HEK293 (cell line): ENCODE results near the gene TSPAN3.

Experiments
- CTCF ChIA-PET: fragments of 350-600 bp; formaldehyde crosslinking; extraction: SDS; loops from one replicate; lab custom pipeline; 2021; ENCODE audit warnings: antibody characterized with exemption; lab: Yijun Ruan, JAX
- POLR2A ChIA-PET: fragments of 300-600 bp; formaldehyde crosslinking; extraction: SDS; loops from one replicate; lab custom pipeline; 2020; ENCODE audit warnings: antibody characterized with exemption, inconsistent platforms; lab: Yijun Ruan, JAX
- H3K27ac ChIP-seq: fragments of 200-500 bp; sonication (Bioruptor generic); 2 replicates; pipeline ENCODE4 v1.5.1; 2014; ENCODE audit warnings: low read depth, low read length, control low read depth, inconsistent platforms; ENCODE audit errors: extremely low read depth
- H3K36me3 ChIP-seq, 2 experiments: fragments of 200-500 bp in 1 of 2; sonication (Bioruptor generic) in 1 of 2; 1 replicate in 1 of 2; 2 replicates in 1 of 2; pipeline ENCODE4 v1.5.1; 2014 to 2017; ENCODE audit warnings: inconsistent platforms in 2 of 2, low read length in 2 of 2; ENCODE audit not compliant: control insufficient read depth in 2 of 2, insufficient read depth in 1 of 2
- H3K4me1 ChIP-seq: fragments of 200-500 bp; sonication (Bioruptor generic); 2 replicates; pipeline ENCODE4 v1.5.1; 2014; ENCODE audit warnings: mild to moderate bottlenecking, low read length, inconsistent platforms; ENCODE audit not compliant: control insufficient read depth, insufficient read depth
- H3K4me3 ChIP-seq: 2 replicates; pipeline ENCODE4 v1.5.1; 2011; ENCODE audit warnings: low read depth, mild to moderate bottlenecking, control low read depth, low read length, moderate library complexity
- H3K9me3 ChIP-seq: fragments of 200-500 bp; sonication (Bioruptor generic); 2 replicates; pipeline ENCODE4 v1.5.1; 2014; ENCODE audit warnings: low read depth, low read length, inconsistent platforms; ENCODE audit not compliant: control insufficient read depth, insufficient read depth
- ATF2 ChIP-seq: fragments of 450-650 bp; formaldehyde crosslinking; IDR thresholded peaks from 2 replicates; pipeline ENCODE4 v1.5.1; 2016; ENCODE audit warnings: missing biosample characterization, missing genetic modification characterization, low read depth
- CTCF ChIP-seq: fragments of 450-650 bp; formaldehyde crosslinking; IDR thresholded peaks from 2 replicates; pipeline ENCODE4 v1.5.1; 2016; ENCODE audit warnings: missing biosample characterization, missing genetic modification characterization
- GLI2 ChIP-seq: fragments of 450-650 bp; formaldehyde crosslinking; IDR thresholded peaks from 2 replicates; pipeline ENCODE4; 2017; ENCODE audit warnings: missing biosample characterization, missing genetic modification characterization, low read depth, borderline replicate concordance
- GLIS1 ChIP-seq: fragments of 450-650 bp; formaldehyde crosslinking; IDR thresholded peaks from 2 replicates; pipeline ENCODE4 v1.5.1; 2016; ENCODE audit warnings: missing biosample characterization, missing genetic modification characterization
- HIC1 ChIP-seq: fragments of 450-650 bp; formaldehyde crosslinking; IDR thresholded peaks from 2 replicates; pipeline ENCODE4 v1.5.1; 2016; ENCODE audit warnings: missing biosample characterization, missing genetic modification characterization
- KLF1 ChIP-seq: fragments of 450-650 bp; formaldehyde crosslinking; IDR thresholded peaks from 2 replicates; pipeline ENCODE4 v1.5.1; 2016; ENCODE audit warnings: missing biosample characterization, missing genetic modification characterization
- SALL2 ChIP-seq: fragments of 450-650 bp; formaldehyde crosslinking; IDR thresholded peaks from 2 replicates; pipeline ENCODE4 v1.5.0; 2017; ENCODE audit warnings: missing biosample characterization, mild to moderate bottlenecking, missing genetic modification characterization, borderline replicate concordance
- ZBTB11 ChIP-seq: fragments of 450-650 bp; formaldehyde crosslinking; conservative IDR thresholded peaks from 2 replicates; pipeline ENCODE4 v1.5.1; 2016; ENCODE audit warnings: low read depth, missing biosample characterization, missing genetic modification characterization
- ZIC2 ChIP-seq: fragments of 450-650 bp; formaldehyde crosslinking; IDR thresholded peaks from 2 replicates; pipeline ENCODE4 v1.5.1; 2016; ENCODE audit warnings: missing biosample characterization, missing genetic modification characterization
- ZNF23 ChIP-seq: fragments of 450-650 bp; formaldehyde crosslinking; IDR thresholded peaks from 2 replicates; pipeline ENCODE4 v1.5.1; 2016; ENCODE audit warnings: missing biosample characterization, missing genetic modification characterization, borderline replicate concordance
- ZNF354C ChIP-seq: fragments of 450-650 bp; formaldehyde crosslinking; IDR thresholded peaks from 2 replicates; pipeline ENCODE4 v1.5.1; 2016; ENCODE audit warnings: missing biosample characterization, missing genetic modification characterization, low read depth, borderline replicate concordance
- ZNF555 ChIP-seq: fragments of 450-650 bp; formaldehyde crosslinking; conservative IDR thresholded peaks from 2 replicates; pipeline ENCODE4 v1.5.1; 2017; ENCODE audit warnings: missing biosample characterization, mild to moderate bottlenecking, missing genetic modification characterization, inconsistent platforms

TSPAN3 gene

GRCh38 chr15:77019521-77020331 lies 51.2 kb downstream of the TSPAN3 start:
- Histone ChIP-seq H3K9me3 (no peaks in the 10 kb centered on the region), H3K36me3 (no peaks in the 10 kb centered on the region), H3K27ac (no peak overlapping the region), H3K4me3 (no peak overlapping the region), H3K4me1 (no peaks in the 10 kb centered on the region)
- ChIA-PET POLR2A (no interaction called here), CTCF (interaction anchor here (0.7 to 1.1 kb wide), 3 partner anchors 11 to 882 kb away, joined by 3 read pairs; no protein-coding TSS in a partner anchor)
- TF ChIP-seq ZIC2 (tag by site-specific recombination), result peak; percentile 51
- no peak for TF ChIP-seq ZNF354C
- peak; percentile 65 for TF ChIP-seq GLIS1 (tag by site-specific recombination)
- TF ChIP-seq ZNF555 (tag by site-specific recombination), result no peak
- TF ChIP-seq CTCF, result no peak
- no peak for TF ChIP-seq KLF1 (tag by site-specific recombination)
- no peak for TF ChIP-seq ATF2
- no peak for TF ChIP-seq ZNF23
- no peak for TF ChIP-seq HIC1 (tag by site-specific recombination)
- TF ChIP-seq GLI2 (tag by site-specific recombination), result no peak
- no peak for TF ChIP-seq SALL2 (tag by site-specific recombination)

GRCh38 chr15:77018796-77019505 lies 52.0 kb downstream of the TSPAN3 start:
- Histone ChIP-seq H3K4me1 (no peaks in the 10 kb centered on the region), H3K27ac (no peak overlapping the region), H3K9me3 (no peaks in the 10 kb centered on the region), H3K36me3 (no peaks in the 10 kb centered on the region), H3K4me3 (no peak overlapping the region)
- TF ChIP-seq GLIS1 (tag by site-specific recombination), result peak; percentile 42
- TF ChIP-seq ZBTB11, result no peak
- ChIA-PET POLR2A (no interaction called here), CTCF (interaction anchor here (0.7 to 1.1 kb wide), 4 partner anchors 12 to 524 kb away, joined by 3 read pairs; no protein-coding TSS in a partner anchor)
